Fibroblast of the conjunctiva (primary cell): Measurements from ENCODE around the gene SCRN3.
"Not testable (repeated sequence)": the region's sequence is repeated elsewhere in the genome, so short reads cannot be mapped to it uniquely, and the experiment has no call there.

Experiments used
- DNase-seq: peaks from one replicate; pipeline ENCODE4 v3.0.0-alpha.2; 2010; ENCODE audit warnings: low read depth

Gene SCRN3

DNA sequence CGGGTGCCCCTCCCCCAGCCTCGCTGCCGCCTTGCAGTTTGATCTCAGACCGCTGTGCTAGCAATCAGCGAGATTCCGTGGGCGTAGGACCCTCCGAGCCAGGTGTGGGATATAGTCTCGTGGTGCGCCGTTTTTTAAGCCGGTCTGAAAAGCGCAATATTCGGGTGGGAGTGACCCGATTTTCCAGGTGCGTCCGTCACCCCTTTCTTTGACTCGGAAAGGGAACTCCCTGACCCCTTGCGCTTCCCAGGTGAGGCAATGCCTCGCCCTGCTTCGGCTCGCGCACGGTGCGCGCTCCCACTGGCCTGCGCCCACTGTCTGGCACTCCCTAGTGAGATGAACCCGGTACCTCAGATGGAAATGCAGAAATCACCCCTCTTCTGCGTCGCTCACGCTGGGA is 14.5 kb downstream of the SCRN3 start:
- not testable (repeated sequence) for DNase-seq

DNA sequence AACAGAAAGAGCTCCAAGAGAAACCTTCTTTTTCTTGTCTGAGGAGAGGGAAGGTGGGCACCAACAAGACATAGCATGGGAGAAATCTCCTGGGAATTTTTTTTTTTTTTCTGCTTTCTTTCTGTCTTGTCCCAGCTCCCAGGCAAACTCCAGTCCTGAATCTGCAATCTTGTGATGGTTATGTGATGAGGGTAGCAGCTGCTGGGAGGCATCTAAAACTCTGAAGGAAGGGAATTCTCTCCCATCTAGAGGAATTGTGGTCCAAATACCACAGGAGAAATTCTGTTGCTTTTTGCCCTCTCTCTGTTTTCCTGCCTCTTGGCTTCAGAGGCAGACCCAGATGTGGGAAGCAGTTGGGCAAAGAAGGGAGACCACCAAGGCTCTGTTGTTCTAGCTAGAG is 16.7 kb downstream of the SCRN3 start:
- no peak for DNase-seq

DNA sequence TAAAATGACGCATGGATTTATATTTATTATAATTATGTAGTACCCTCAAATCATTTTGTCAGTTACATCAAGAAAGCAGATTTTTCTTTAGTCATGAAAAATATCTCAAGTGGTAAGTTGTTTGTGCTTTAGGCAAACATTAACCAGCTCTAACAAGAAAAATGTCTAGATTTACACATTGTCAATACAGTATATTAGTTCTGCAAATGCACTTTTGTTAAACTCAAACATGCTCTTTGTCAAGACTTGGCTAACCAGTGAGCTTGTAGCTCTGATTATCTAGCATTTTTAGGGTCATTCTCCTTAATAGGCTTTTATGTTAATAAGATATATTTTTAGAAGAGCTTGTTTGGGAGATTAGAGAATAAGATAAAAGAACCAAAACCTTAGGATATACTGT is 32.7 kb downstream of the SCRN3 start:
- DNase-seq: no peak

DNA sequence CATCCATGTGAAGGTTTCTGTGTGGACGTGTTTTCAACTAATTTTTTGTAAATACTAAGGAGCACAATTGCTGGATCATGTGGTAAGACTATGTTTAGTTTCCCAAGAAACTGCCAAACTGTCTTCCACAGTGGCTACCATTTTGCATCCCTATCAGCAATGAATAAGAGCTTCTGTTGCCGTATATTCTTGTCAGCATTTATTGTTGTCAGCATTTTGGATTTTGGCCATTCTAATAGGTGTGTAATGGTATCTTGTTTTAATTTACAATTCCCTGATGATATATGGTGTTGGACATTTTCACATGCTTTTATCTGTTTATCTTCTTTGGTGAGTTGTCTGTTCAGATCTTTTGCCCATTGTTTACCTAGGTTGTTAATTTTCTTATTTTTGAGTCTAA is 34.5 kb downstream of the SCRN3 start:
- no peak for DNase-seq

- DNase-seq: no peak
These were observed 36.4 kb downstream of the SCRN3 start for GRCh38 chr2:174431902-174432301.

DNA sequence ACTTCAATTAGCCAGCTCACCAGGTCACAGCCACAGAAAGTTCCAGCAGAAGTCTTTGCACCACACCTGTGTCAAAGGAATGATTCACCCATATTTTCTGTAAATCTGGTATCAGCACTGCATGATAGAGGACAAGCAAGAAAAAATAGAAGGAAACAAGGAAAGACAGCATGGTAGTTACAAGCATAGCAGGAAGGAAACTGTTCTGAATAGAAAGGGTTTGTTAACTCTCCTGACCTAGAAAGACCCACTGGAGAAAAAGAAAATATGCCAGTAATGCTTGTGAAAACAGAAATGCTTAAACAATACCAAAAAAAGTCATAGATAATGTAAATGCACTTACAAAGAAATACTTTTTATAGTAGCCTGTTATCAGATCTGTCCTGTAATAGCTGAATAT is 40.8 kb downstream of the SCRN3 start:
- no peak for DNase-seq

DNA sequence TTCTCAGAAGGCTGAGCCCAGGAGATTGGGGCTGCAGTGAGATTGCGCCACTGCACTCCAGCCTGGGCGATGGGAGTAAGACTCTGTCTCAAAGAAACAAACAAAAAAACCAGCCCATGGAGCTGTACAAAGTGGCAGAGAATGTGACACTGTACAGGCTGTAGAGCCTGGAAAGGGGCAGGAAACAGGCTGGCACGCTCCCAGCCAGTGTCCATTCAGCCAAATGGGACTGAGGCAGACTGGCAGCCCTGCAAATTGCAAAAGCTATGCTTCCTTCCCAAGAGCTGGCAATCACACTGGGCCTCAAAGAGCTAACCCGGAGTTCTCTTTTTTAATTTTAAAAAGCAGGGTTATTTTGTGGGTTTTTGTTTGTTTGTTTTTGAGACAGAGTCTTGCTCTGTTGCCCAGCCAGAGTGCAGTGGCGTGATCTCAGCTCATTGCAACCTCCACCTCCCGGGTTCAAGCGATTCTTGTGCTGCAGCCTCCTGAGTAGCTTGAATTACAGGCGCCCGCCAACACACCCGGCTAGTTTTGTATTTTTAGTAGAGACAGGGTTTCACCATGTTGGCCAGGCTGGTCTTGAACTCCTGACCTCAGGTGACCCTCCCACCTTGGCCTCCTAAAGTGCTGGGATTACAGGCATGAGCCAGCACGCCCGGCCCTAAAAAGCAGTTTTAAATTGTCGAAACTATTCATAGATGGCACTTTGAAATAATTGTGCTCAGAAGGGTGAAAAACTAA is 42.8 kb downstream of the SCRN3 start:
- DNase-seq: no peak

GRCh38 chr2:174439323-174439722 is 43.8 kb downstream of the SCRN3 start:
- DNase-seq: no peak

DNA sequence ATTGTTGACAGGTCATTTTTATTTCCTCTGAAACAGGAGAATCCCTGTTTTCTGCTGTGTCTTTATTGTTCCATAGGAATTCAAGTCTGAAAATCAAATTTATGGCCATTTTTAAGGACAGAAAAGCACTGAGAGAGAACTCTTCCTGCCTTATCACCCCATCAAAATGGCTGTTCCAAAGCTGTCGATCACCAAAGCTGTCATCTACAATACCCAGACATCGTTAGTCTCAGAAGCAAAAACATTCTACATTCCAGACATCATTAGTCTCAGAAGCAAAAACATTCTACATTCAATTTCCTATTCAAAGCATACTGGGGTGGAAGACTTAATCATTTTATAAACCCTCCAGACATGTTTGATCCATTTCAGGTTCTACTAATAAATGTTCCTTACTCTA is 44.4 kb downstream of the SCRN3 start:
- DNase-seq: no peak

DNA sequence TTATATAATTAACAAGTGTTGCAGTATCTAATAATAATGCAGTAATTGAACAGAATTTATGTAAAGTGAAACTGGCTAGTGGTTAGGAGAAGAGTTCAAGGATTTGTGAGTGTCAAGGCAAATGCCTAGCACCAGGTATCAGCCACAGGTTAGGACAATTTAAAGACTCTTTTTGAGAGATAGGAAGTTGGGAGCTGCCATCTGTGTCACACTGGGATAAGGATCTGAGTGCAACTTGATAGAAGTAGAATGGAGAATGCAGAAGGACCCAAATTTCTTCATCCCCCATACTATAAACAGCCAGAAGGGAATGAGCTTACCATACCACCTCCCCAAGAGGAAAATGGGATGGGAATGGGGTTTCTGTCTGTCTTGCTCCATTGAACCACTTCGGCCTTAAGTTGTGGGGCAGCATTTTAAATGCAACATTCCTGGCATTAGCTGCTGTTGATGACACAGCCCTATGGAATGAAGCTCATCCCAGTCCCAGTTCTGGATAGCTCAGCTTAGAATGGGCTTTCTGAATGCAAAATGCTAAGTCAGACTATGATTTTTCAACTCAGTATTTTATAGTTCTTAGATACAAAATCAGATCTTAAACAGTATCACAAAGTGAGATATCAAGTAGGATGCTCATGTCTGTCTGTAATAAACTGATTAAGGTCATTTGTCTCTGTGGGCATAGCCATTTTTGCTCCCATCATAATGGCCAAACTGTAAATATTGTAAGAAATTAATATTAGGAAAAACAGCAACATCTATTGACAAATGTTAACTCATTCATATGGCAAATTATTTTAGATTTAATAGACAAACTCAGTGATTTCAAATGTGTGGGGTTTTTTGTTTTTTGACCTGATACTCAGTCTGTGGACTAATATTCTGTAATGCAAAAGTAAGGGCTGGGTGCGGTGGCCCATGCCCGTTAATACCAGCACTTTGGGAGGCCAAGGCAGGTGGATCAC is 47.3 kb downstream of the SCRN3 start:
- peak; percentile 49 for DNase-seq

DNA sequence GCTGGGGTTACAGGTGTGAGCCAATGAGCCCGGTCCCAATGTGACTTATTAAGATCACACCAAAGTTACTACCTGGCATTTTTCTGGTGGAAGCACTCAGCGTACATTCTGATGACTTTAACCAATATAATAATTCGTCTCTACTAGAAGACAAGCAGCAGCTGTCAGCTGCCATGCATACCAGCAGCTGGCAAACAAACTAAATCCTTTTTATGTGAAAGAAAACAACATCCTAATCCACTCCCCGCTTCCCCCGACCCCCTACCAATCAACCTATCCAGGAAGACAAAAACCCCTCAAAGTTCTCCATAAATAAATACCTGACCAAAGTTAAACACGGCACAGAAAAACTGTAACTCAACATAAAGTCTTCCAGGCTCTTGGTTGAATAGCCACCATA is 49.2 kb downstream of the SCRN3 start:
- no peak for DNase-seq

DNA sequence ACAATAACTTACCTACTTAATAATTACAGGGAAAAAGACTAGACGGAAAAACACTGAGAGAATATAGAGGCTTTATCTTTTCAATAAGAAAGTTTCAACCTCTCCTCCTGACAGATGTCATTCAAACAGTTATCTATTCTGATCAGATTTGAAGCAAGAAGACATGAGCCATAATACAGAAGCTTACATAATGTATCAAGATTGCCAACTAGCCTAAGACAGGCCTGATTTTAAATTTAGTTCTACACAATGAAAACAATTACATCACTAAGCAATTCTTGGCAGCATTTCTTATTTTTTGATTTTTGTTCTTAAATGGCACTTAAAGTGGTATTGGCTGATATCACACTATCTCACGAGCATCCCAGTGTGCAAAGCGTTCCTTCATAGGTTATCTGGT is 49.7 kb downstream of the SCRN3 start:
- DNase-seq: no peak

- DNase-seq: no peak
These were observed 51.0 kb downstream of the SCRN3 start for GRCh38 chr2:174446531-174446930.

GRCh38 chr2:174449033-174449432 is 53.5 kb downstream of the SCRN3 start:
- no peak for DNase-seq

DNA sequence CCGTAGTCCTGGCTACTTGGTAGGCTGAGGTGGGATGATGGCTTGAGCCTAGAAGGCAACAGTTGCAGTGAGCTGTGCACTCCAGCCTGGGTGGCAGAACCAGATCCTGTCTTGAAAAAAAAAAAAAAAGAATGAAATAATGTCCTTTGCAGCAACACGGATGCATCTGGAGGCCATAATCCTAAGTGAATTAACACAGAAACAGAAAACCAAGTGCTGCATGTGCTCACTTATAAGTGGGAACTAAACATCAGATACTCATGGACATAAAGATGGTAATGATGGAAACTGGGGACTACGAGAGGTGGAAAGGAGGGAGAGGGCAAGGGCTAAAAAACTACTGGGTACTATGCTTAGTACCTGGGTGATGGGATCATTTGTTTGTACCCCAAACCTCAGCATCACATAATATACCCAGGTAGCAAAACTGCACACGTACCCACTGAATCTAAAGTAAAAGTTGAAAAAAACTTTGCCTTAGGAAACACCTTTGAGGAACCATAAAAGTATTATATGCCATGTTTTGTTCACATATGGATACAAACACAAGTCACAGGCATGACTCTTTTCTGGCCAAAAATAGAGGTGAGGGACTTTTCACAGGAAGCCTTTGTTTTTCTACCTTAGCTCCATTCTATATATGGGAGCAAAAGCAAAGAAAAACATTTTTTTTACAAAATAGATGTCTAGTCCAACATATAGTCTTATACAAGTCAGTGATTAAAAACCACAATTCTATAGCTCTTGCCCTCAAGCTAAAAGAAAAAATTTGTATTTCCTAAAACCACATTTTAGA is 54.7 kb downstream of the SCRN3 start:
- no peak for DNase-seq

- no peak for DNase-seq
These were observed 59.0 kb downstream of the SCRN3 start for GRCh38 chr2:174454566-174454965.

DNA sequence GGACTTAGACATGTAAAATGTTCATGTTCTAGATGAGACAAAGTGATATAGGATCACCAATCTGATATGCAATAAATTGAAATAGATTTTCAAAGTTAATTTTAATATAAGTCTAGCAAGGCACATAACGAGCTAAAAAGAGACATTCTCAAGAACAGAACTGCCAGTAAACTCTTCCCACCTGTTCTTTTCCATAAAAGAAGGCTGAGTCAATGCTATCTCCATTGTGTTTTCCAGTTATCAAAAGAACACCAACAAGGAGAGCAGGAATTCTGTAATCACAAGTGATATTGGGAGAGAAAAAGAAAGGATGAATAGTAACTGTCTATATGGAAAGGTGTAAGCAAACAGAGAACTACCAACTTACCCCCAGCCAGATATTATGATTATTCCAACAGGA is 65.7 kb downstream of the SCRN3 start:
- no peak for DNase-seq

DNA sequence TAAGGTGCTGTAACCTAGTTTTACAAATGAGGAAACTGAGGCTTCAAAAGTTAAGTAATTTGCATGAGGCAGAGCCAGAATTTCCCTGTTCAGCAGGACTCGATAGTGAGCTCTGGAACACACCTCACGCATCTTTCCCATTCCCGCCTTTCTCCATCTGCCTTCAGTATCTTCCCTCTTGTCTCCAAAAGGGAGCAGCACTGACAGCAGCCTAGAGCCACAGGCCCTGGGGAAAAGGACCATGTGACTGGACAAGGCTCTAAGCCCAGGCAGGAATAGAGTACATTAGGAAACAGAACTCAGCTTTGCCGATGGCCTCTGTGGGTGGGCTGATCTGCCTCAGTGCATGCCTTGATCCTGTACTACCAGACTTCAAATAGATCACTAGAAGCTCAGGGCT is 69.8 kb downstream of the SCRN3 start:
- no peak for DNase-seq

- no peak for DNase-seq
These were observed 78.3 kb downstream of the SCRN3 start for GRCh38 chr2:174473796-174474195.

GRCh38 chr2:174477759-174478158 is 82.2 kb downstream of the SCRN3 start:
- no peak for DNase-seq
